Gastroesophageal sphincter (tissue), 4 donors: ENCODE data around the gene DYNLL2. TPM values are rescaled to one million over a fixed set of nuclear protein-coding genes. Genes with fewer than 3 reads are reported as not detected.

Experiments used
- ATAC-seq: fragments of 150-250 bp; one replicate; pipeline ENCODE4 v1.9.1; 2016; ENCODE audit warnings: mild to moderate bottlenecking, moderate library complexity
- H3K27ac ChIP-seq, 4 donors: fragments of 200-600 bp; sonication (generic) in 3 of 4; 1 replicate in 3 of 4; 2 replicates in 1 of 4; pipeline ENCODE4 v1.5.1; 2016 to 2019
- H3K27me3 ChIP-seq: fragments of 200-600 bp; sonication (generic); one replicate; pipeline ENCODE4 v1.5.1; 2019
- H3K36me3 ChIP-seq, 2 donors: fragments of 200-600 bp; sonication (generic); one replicate each; pipeline ENCODE4 v1.5.1; 2019; ENCODE audit warnings: control low read depth in 1 of 2
- H3K4me1 ChIP-seq, 3 donors: fragments of 200-600 bp; sonication (generic); 1 replicate in 2 of 3; 2 replicates in 1 of 3; pipeline ENCODE4 v1.5.1; 2016 to 2019; ENCODE audit warnings: control low read depth in 2 of 3
- H3K4me3 ChIP-seq, 2 donors: fragments of 200-600 bp; sonication (generic); one replicate each; pipeline ENCODE4 v1.5.1; 2019; ENCODE audit warnings: mild to moderate bottlenecking in 1 of 2, moderate library complexity in 1 of 2
- H3K9me3 ChIP-seq, 3 donors: fragments of 200-600 bp; sonication (generic); one replicate each; pipeline ENCODE4 v1.5.1; 2017 to 2019; ENCODE audit warnings: control low read depth in 2 of 3
- CTCF ChIP-seq, 4 experiments: fragments of 200-600 bp in 2 of 4; fragments of 450-650 bp in 2 of 4; sonication (generic) in 1 of 4; IDR thresholded peaks; one replicate each; pipeline ENCODE4 v1.5.1; 2017 to 2019; ENCODE audit warnings: antibody characterized with exemption in 4 of 4, mild to moderate bottlenecking in 2 of 4, moderate library complexity in 2 of 4
- EP300 ChIP-seq: sonication (generic); formaldehyde crosslinking; IDR thresholded peaks from one replicate; pipeline ENCODE4 v1.6.1; 2017; ENCODE audit warnings: antibody characterized with exemption, mild to moderate bottlenecking
- POLR2A ChIP-seq, 2 donors: fragments of 450-650 bp; IDR thresholded peaks; one replicate each; pipeline ENCODE4 v1.6.1; 2017; ENCODE audit warnings: antibody characterized with exemption in 2 of 2, mild to moderate bottlenecking in 2 of 2, moderate library complexity in 1 of 2
- POLR2AphosphoS5 ChIP-seq: sonication (generic); formaldehyde crosslinking; IDR thresholded peaks from one replicate; pipeline ENCODE4 v1.6.1; 2017; ENCODE audit warnings: antibody characterized with exemption
- WGBS, 2 donors: methylation state at CpG; one replicate each; pipeline ENCODE4 v1.1.5; 2018; ENCODE audit warnings: low coverage in 1 of 2; 5-methylcytosine and 5-hydroxymethylcytosine counted together
- total RNA-seq, 4 donors: library from RNA; depleted of rRNA; stranded (reverse); fragments of >200 nt; gene quantifications; one replicate each; pipeline ENCODE4 v1.1.0, GENCODE V29; 2016

Gene DYNLL2
- total RNA-seq, 4 donors from 2014 or later = 26.1 to 38.2 (median 31.3) TPM

- no peaks in the 10 kb centered on the region for H3K9me3 ChIP-seq
- no peak for ATAC-seq
- H3K27ac ChIP-seq = no peak overlapping the region
- no peaks in the 10 kb centered on the region for H3K36me3 ChIP-seq
- 43% methylated on average over 3 of the region's 4 CpGs; no CpG with 5 or more reads in 1 of the 2 donors for WGBS, 2 donors
- no peaks in the 10 kb centered on the region for H3K4me1 ChIP-seq
- H3K4me3 ChIP-seq = no peak overlapping the region
- no peak for TF ChIP-seq EP300
- H3K27me3 ChIP-seq = peaks cover 16% of the 10 kb centered on the region
Observed at GRCh38 chr17:58113947-58114346, 30.7 kb downstream of the DYNLL2 start.

GRCh38 chr17:58117382-58117781 is 34.2 kb downstream of the DYNLL2 start:
- no peak overlapping the region for H3K4me3 ChIP-seq
- no peak for ATAC-seq
- TF ChIP-seq CTCF (IDR thresholded peaks at IDR 0.05) (no peak), POLR2A (IDR thresholded peaks at IDR 0.05) (no peak)
- no peaks in the 10 kb centered on the region for H3K36me3 ChIP-seq
- 79 to 88% methylated on average over 5 of the region's 5 CpGs for WGBS, 2 donors
- no peaks in the 10 kb centered on the region for H3K4me1 ChIP-seq
- H3K27me3 ChIP-seq = peaks cover 30% of the 10 kb centered on the region
- no peak overlapping the region for H3K27ac ChIP-seq
- H3K9me3 ChIP-seq = no peaks in the 10 kb centered on the region

- no peak for ATAC-seq
- TF ChIP-seq CTCF (IDR thresholded peaks at IDR 0.05) (no peak), POLR2A (IDR thresholded peaks at IDR 0.05) (no peak), POLR2AphosphoS5 (no peak), EP300 (no peak)
- no peaks in the 10 kb centered on the region for H3K4me1 ChIP-seq
- no peaks in the 10 kb centered on the region for H3K9me3 ChIP-seq
- 48 to 62% methylated on average over 3 of the region's 3 CpGs for WGBS, 2 donors
- H3K36me3 ChIP-seq = no peaks in the 10 kb centered on the region
- H3K4me3 ChIP-seq = no peak overlapping the region
- no peak overlapping the region for H3K27ac ChIP-seq
- peaks cover 34% of the 10 kb centered on the region for H3K27me3 ChIP-seq
Observed at GRCh38 chr17:58119491-58119890, 36.3 kb downstream of the DYNLL2 start.

- Histone ChIP-seq H3K4me3 (no peak overlapping the region), H3K9me3 (no peaks in the 10 kb centered on the region), H3K27me3 (peaks cover 37% of the 10 kb centered on the region), H3K4me1 (no peaks in the 10 kb centered on the region), H3K27ac (no peak overlapping the region), H3K36me3 (no peaks in the 10 kb centered on the region)
- TF ChIP-seq POLR2AphosphoS5 (no peak), EP300 (no peak), CTCF (IDR thresholded peaks at IDR 0.05) (no peak)
- no peak for ATAC-seq
- 32% methylated on average over 5 of the region's 7 CpGs for WGBS, 2 donors
Observed at GRCh38 chr17:58120195-58120822, 37.1 kb downstream of the DYNLL2 start.

- peaks cover 38% of the 10 kb centered on the region for H3K27me3 ChIP-seq
- 22 to 38% methylated on average over 1 to 5 of the region's 5 CpGs for WGBS, 2 donors
- H3K27ac ChIP-seq = no peak overlapping the region
- no peaks in the 10 kb centered on the region for H3K36me3 ChIP-seq
- no peak overlapping the region for H3K4me3 ChIP-seq
- ATAC-seq = no peak
- H3K9me3 ChIP-seq = no peaks in the 10 kb centered on the region
- H3K4me1 ChIP-seq = no peaks in the 10 kb centered on the region
- TF ChIP-seq POLR2AphosphoS5 (no peak), POLR2A (IDR thresholded peaks at IDR 0.05) (no peak), CTCF (IDR thresholded peaks at IDR 0.05) (no peak), EP300 (no peak)
Observed at GRCh38 chr17:58121925-58122324, 38.7 kb downstream of the DYNLL2 start.
